Panc1 (cell line): Measurements from ENCODE around the gene HADH. TPM values are rescaled to one million over a fixed set of nuclear protein-coding genes. Genes with fewer than 3 reads are reported as not detected.

Experiments used
- ATAC-seq: fragments of 200-7000 bp; cut with Tn5 transposase; 2 replicates; pipeline ENCODE4 v1.9.1; 2020; ENCODE audit warnings: mild to moderate bottlenecking, moderate library complexity
- BruUV-seq: library from RNA; stranded (reverse); fragments of 400-500 nt; replicated peaks from 2 replicates; lab custom pipeline; 2021; lab: Mats Ljungman, UMichigan
- CTCF ChIA-PET: fragments of 300-600 bp; sonication (Branson Sonifier 250); formaldehyde crosslinking; loops from one replicate; lab custom pipeline; 2022; ENCODE audit warnings: antibody characterized with exemption; lab: Charles Lee
- POLR2A ChIA-PET: fragments of 300-600 bp; sonication (Branson Sonifier 250); formaldehyde crosslinking; loops from one replicate; lab custom pipeline; 2022; ENCODE audit warnings: antibody characterized with exemption; lab: Charles Lee
- DNase-seq: peaks from one replicate; pipeline ENCODE4 v3.0.0-alpha.2; 2010; ENCODE audit warnings: low read depth, low spot score
- H3K27ac ChIP-seq: 2 replicates; pipeline ENCODE4 v1.5.1; 2011; ENCODE audit warnings: mild to moderate bottlenecking, low read length, inconsistent platforms
- H3K27me3 ChIP-seq: fragments of 200-500 bp; sonication (Bioruptor generic); 2 replicates; pipeline ENCODE4 v1.6.0; 2014; ENCODE audit warnings: low read length, inconsistent platforms; ENCODE audit not compliant: control insufficient read depth, insufficient read depth
- H3K36me3 ChIP-seq: fragments of 200-500 bp; sonication (Bioruptor generic); 2 replicates; pipeline ENCODE4 v1.5.1; 2014; ENCODE audit warnings: inconsistent platforms, mild to moderate bottlenecking, low read length, moderate library complexity; ENCODE audit not compliant: control insufficient read depth, insufficient read depth
- H3K4me1 ChIP-seq: 2 replicates; pipeline ENCODE4 v1.5.1; 2011; ENCODE audit warnings: inconsistent platforms, mild to moderate bottlenecking, low read length, moderate library complexity; ENCODE audit not compliant: control insufficient read depth, insufficient read depth
- H3K4me3 ChIP-seq, 2 experiments: 2 replicates each; pipeline ENCODE4 v1.5.1; 2011 to 2012; ENCODE audit warnings: low read depth in 2 of 2, low read length in 2 of 2, mild to moderate bottlenecking in 2 of 2, inconsistent platforms in 1 of 2, moderate library complexity in 1 of 2
- H3K9me3 ChIP-seq: fragments of 200-500 bp; sonication (Bioruptor generic); 2 replicates; pipeline ENCODE4 v1.5.1; 2014; ENCODE audit warnings: low read depth, mild to moderate bottlenecking, inconsistent platforms, low read length, moderate library complexity; ENCODE audit not compliant: control insufficient read depth, insufficient read depth
- CTCF ChIP-seq: fragments of 450-650 bp; IDR thresholded peaks from 2 replicates; pipeline ENCODE4 v1.5.1; 2017; ENCODE audit warnings: mild to moderate bottlenecking
- POLR2AphosphoS5 ChIP-seq: IDR thresholded peaks from 2 replicates; pipeline ENCODE4 v1.6.1; 2012; ENCODE audit warnings: mild to moderate bottlenecking, low read depth, low read length, moderate library complexity
- REST ChIP-seq, 2 experiments: IDR thresholded peaks; 2 replicates each; pipeline ENCODE4 v1.6.1; 2011 to 2012; ENCODE audit warnings: low read depth in 2 of 2, control low read depth in 1 of 2, low read length in 1 of 2, mild to moderate bottlenecking in 1 of 2, moderate library complexity in 1 of 2; ENCODE audit not compliant: insufficient read depth in 1 of 2
- SIN3A ChIP-seq: IDR thresholded peaks from 2 replicates; pipeline ENCODE4 v1.6.1; 2012; ENCODE audit warnings: low read depth, mild to moderate bottlenecking, low read length, moderate library complexity, borderline replicate concordance; ENCODE audit not compliant: insufficient read depth
- TCF7L2 ChIP-seq: IDR thresholded peaks from 2 replicates; pipeline ENCODE4 v1.6.1; 2011; ENCODE audit warnings: mild to moderate bottlenecking, low read depth, low read length, inconsistent platforms
- in situ Hi-C: cut with HindIII; loops from 2 replicates; pipeline ENCODE4 v1.10.0; 2016; ENCODE audit warnings: low sequenced_read_pairs, low pct_unique_long_range_greater_than_20kb
- intact Hi-C: fragments of 100-400 bp; cut with micrococcal nuclease; formaldehyde crosslinking; loops from one replicate; pipeline ENCODE4 v1.10.0; 2022; ENCODE audit not compliant: unreplicated experiment
- total RNA-seq: library from RNA; stranded (reverse); gene quantifications from one replicate; pipeline ENCODE4 v1.2.1, GENCODE V29; 2021; ENCODE audit not compliant: unreplicated experiment

The HADH gene
- total RNA-seq, 1 experiment from 2014 or later: 20.0 TPM

GRCh38 chr4:108072300-108072699 lies 82.6 kb downstream of the HADH start:
- ATAC-seq: no peak
- intact Hi-C loops: no loop called here
- CTCF ChIA-PET: no interaction called here
- Histone ChIP-seq H3K36me3 (no peaks in the 10 kb centered on the region), H3K4me3 (no peak overlapping the region), H3K27ac (no peak overlapping the region), H3K9me3 (no peaks in the 10 kb centered on the region), H3K4me1 (no peaks in the 10 kb centered on the region), H3K27me3 (no peaks in the 10 kb centered on the region; the same call in 1 of the 2 replicates)
- no peak for TF ChIP-seq REST (IDR thresholded peaks at IDR 0.05; ENCODE audit: insufficient read depth in 1 of 2, low read depth in 2 of 2, low read length in 1 of 2)
- TF ChIP-seq CTCF: no peak
- TF ChIP-seq TCF7L2: no peak
- TF ChIP-seq SIN3A: no peak
- TF ChIP-seq POLR2AphosphoS5: no peak
- in situ Hi-C loops: no loop called here
- BruUV-seq: no TSS peak
- DNase-seq: no peak
- POLR2A ChIA-PET: no interaction called here

- no peak overlapping the region for H3K4me3 ChIP-seq
- in situ Hi-C loops (no loop called here), intact Hi-C loops (no loop called here)
- no peaks in the 10 kb centered on the region for H3K4me1 ChIP-seq
- ChIA-PET POLR2A (interaction anchor here (0.5 kb wide), 2 partner anchors 130 to 777 kb away, joined by 3 to 6 read pairs; no protein-coding TSS in a partner anchor), CTCF (no interaction called here)
- no peak for DNase-seq
- no peaks in the 10 kb centered on the region for H3K27me3 ChIP-seq
- BruUV-seq: no TSS peak
- no peak for ATAC-seq
- no peak for TF ChIP-seq POLR2AphosphoS5
- no peak for TF ChIP-seq SIN3A
- TF ChIP-seq TCF7L2: no peak
- TF ChIP-seq CTCF: no peak
- no peak for TF ChIP-seq REST (IDR thresholded peaks at IDR 0.05; ENCODE audit: insufficient read depth in 1 of 2, low read depth in 2 of 2, low read length in 1 of 2)
- no peaks in the 10 kb centered on the region for H3K36me3 ChIP-seq
- no peak overlapping the region for H3K27ac ChIP-seq
- H3K9me3 ChIP-seq: no peaks in the 10 kb centered on the region
Observed at GRCh38 chr4:108078024-108078733, 88.5 kb downstream of the HADH start.
